ENCODE data around the gene PDE11A.

- TF ChIP-seq CTCF (IDR thresholded peaks at IDR 0.05), result no peak
- TF ChIP-seq POLR2A (IDR thresholded peaks at IDR 0.05), result no peak
Measured at GRCh38 chr2:178115271-178115670, 42.7 kb upstream of the PDE11A start.
